ENCODE results near the gene WDR41. TPM values are rescaled to one million over a fixed set of nuclear protein-coding genes. Genes with fewer than 3 reads are reported as not detected.
A peak's percentile ranks its signal among the peaks of the same experiment; 100 is the strongest.

The WDR41 gene
- total and polyA plus RNA-seq, 2 experiments from 2014 or later, result 96.9 to 173 TPM

GRCh38 chr5:77454123-77454522, 38.0 kb downstream of the WDR41 start:
- 0 out of 2 replicates have a peak, but pooled peaks cover 5% of the 10 kb centered on the region for H3F3A ChIP-seq (ENCODE audit: insufficient read depth)
- H3K79me2 ChIP-seq (ENCODE audit: insufficient read depth), result peaks cover 20% of the 10 kb centered on the region; the same call in 1 of the 2 replicates
- WGBS, 2 experiments (ENCODE audit: low coverage in 1 of 2, low lambda C conversion rate in 2 of 2, missing lambda C conversion rate in 2 of 2), result 97 to 100% methylated on average over 3 of the region's 3 CpGs
- no peak for DNase-seq
- H3K9me3 ChIP-seq (ENCODE audit: low read depth), result no peaks in the 10 kb centered on the region
- no peak overlapping the region for H3K4me3 ChIP-seq
- in situ Hi-C loops (cut with MboI), result no loop called here
- no peak overlapping the region for H3K4me2 ChIP-seq (ENCODE audit: unreplicated experiment)
- H4K20me1 ChIP-seq (ENCODE audit: insufficient read depth), result no peaks in the 10 kb centered on the region
- H2AFZ ChIP-seq, result no peak overlapping the region
- no peaks in the 10 kb centered on the region for H3K27me3 ChIP-seq (replicated peaks; ENCODE audit: insufficient read depth)
- H3K9me2 ChIP-seq (ENCODE audit: insufficient read depth), result no peaks in the 10 kb centered on the region
- TF ChIP-seq EZH2phosphoT487 (IDR thresholded peaks at IDR 0.05; ENCODE audit: insufficient read depth, low read depth) (no peak), EZH2 (IDR thresholded peaks at IDR 0.05; ENCODE audit: insufficient read depth, poor library complexity, severe bottlenecking) (no peak)
- no peak overlapping the region for H3K9ac ChIP-seq
- peaks cover 49% of the 10 kb centered on the region for H3K36me3 ChIP-seq (ENCODE audit: low read depth)
- H3K27ac ChIP-seq, result no peak overlapping the region
- peaks cover 11% of the 10 kb centered on the region for H3K4me1 ChIP-seq (ENCODE audit: insufficient read depth)

- H3K4me1 ChIP-seq (ENCODE audit: insufficient read depth), result peaks cover 11% of the 10 kb centered on the region
- H3K9ac ChIP-seq, result no peak overlapping the region
- H3K79me2 ChIP-seq (ENCODE audit: insufficient read depth), result peaks cover 23% of the 10 kb centered on the region; the same call in 1 of the 2 replicates
- in situ Hi-C loops (cut with MboI), result no loop called here
- H2AFZ ChIP-seq, result no peak overlapping the region
- no peak for DNase-seq
- H3K9me2 ChIP-seq (ENCODE audit: insufficient read depth), result no peaks in the 10 kb centered on the region
- H3K27ac ChIP-seq, result no peak overlapping the region
- 54 to 73% methylated on average over 1 of the region's 1 CpG for WGBS, 2 experiments (ENCODE audit: low coverage in 1 of 2, low lambda C conversion rate in 2 of 2, missing lambda C conversion rate in 2 of 2)
- H3K4me2 ChIP-seq (ENCODE audit: unreplicated experiment), result no peak overlapping the region
- TF ChIP-seq EZH2phosphoT487 (IDR thresholded peaks at IDR 0.05; ENCODE audit: insufficient read depth, low read depth) (no peak), EZH2 (IDR thresholded peaks at IDR 0.05; ENCODE audit: insufficient read depth, poor library complexity, severe bottlenecking) (no peak)
- no peaks in the 10 kb centered on the region for H4K20me1 ChIP-seq (ENCODE audit: insufficient read depth)
- 0 out of 2 replicates have a peak, but pooled peaks cover 5% of the 10 kb centered on the region for H3F3A ChIP-seq (ENCODE audit: insufficient read depth)
- no peaks in the 10 kb centered on the region for H3K27me3 ChIP-seq (replicated peaks; ENCODE audit: insufficient read depth)
- no peaks in the 10 kb centered on the region for H3K9me3 ChIP-seq (ENCODE audit: low read depth)
- no peak overlapping the region for H3K4me3 ChIP-seq
- H3K36me3 ChIP-seq (ENCODE audit: low read depth), result peaks cover 48% of the 10 kb centered on the region
Observed at GRCh38 chr5:77452351-77452750, 39.8 kb downstream of the WDR41 start.

GRCh38 chr5:77449981-77450380, 42.1 kb downstream of the WDR41 start:
- peak; percentile 59 for DNase-seq
- Histone ChIP-seq H3F3A (ENCODE audit: insufficient read depth) (0 out of 2 replicates have a peak, but pooled peaks cover 5% of the 10 kb centered on the region), H3K9me3 (ENCODE audit: low read depth) (no peaks in the 10 kb centered on the region), H3K9ac (no peak overlapping the region), H3K4me2 (ENCODE audit: unreplicated experiment) (no peak overlapping the region), H3K36me3 (ENCODE audit: low read depth) (peaks cover 44% of the 10 kb centered on the region), H4K20me1 (ENCODE audit: insufficient read depth) (no peaks in the 10 kb centered on the region), H3K9me2 (ENCODE audit: insufficient read depth) (no peaks in the 10 kb centered on the region), H3K4me3 (no peak overlapping the region), H3K79me2 (ENCODE audit: insufficient read depth) (peaks cover 40% of the 10 kb centered on the region), H3K27me3 (replicated peaks; ENCODE audit: insufficient read depth) (no peaks in the 10 kb centered on the region), H2AFZ (no peak overlapping the region), H3K4me1 (ENCODE audit: insufficient read depth) (peaks cover 11% of the 10 kb centered on the region), H3K27ac (no peak overlapping the region)
- TF ChIP-seq EZH2 (IDR thresholded peaks at IDR 0.05; ENCODE audit: insufficient read depth, poor library complexity, severe bottlenecking) (no peak), EZH2phosphoT487 (IDR thresholded peaks at IDR 0.05; ENCODE audit: insufficient read depth, low read depth) (no peak)
- in situ Hi-C loops (cut with MboI), result no loop called here
- WGBS, 2 experiments (ENCODE audit: low coverage in 1 of 2, low lambda C conversion rate in 2 of 2, missing lambda C conversion rate in 2 of 2), result 95 to 98% methylated on average over 2 of the region's 2 CpGs

GRCh38 chr5:77449277-77449676, 42.8 kb downstream of the WDR41 start:
- in situ Hi-C loops (cut with MboI), result no loop called here
- WGBS, 2 experiments (ENCODE audit: low coverage in 1 of 2, low lambda C conversion rate in 2 of 2, missing lambda C conversion rate in 2 of 2), result 57 to 59% methylated on average over 1 of the region's 1 CpG

More at GRCh38 chr5:77449277-77449676, 42.8 kb downstream of the WDR41 start:
- Histone ChIP-seq H3K4me3 (no peak overlapping the region), H3K9me3 (ENCODE audit: low read depth) (no peaks in the 10 kb centered on the region), H2AFZ (no peak overlapping the region), H4K20me1 (ENCODE audit: insufficient read depth) (no peaks in the 10 kb centered on the region), H3K9ac (no peak overlapping the region), H3K27ac (no peak overlapping the region), H3K27me3 (replicated peaks; ENCODE audit: insufficient read depth) (no peaks in the 10 kb centered on the region), H3K4me1 (ENCODE audit: insufficient read depth) (peaks cover 14% of the 10 kb centered on the region), H3K4me2 (ENCODE audit: unreplicated experiment) (no peak overlapping the region), H3K9me2 (ENCODE audit: insufficient read depth) (no peaks in the 10 kb centered on the region), H3K36me3 (ENCODE audit: low read depth) (peaks cover 40% of the 10 kb centered on the region), H3F3A (ENCODE audit: insufficient read depth) (0 out of 2 replicates have a peak, but pooled peaks cover 5% of the 10 kb centered on the region), H3K79me2 (ENCODE audit: insufficient read depth) (peaks cover 40% of the 10 kb centered on the region)
- peak; percentile 19 for DNase-seq
- TF ChIP-seq EZH2phosphoT487 (IDR thresholded peaks at IDR 0.05; ENCODE audit: insufficient read depth, low read depth) (no peak), EZH2 (IDR thresholded peaks at IDR 0.05; ENCODE audit: insufficient read depth, poor library complexity, severe bottlenecking) (no peak)
